ENCODE data around the gene MYH15.
"Not testable (repeated sequence)": the region's sequence is repeated elsewhere in the genome, so short reads cannot be mapped to it uniquely, and the experiment has no call there.

The MYH15 gene

DNA sequence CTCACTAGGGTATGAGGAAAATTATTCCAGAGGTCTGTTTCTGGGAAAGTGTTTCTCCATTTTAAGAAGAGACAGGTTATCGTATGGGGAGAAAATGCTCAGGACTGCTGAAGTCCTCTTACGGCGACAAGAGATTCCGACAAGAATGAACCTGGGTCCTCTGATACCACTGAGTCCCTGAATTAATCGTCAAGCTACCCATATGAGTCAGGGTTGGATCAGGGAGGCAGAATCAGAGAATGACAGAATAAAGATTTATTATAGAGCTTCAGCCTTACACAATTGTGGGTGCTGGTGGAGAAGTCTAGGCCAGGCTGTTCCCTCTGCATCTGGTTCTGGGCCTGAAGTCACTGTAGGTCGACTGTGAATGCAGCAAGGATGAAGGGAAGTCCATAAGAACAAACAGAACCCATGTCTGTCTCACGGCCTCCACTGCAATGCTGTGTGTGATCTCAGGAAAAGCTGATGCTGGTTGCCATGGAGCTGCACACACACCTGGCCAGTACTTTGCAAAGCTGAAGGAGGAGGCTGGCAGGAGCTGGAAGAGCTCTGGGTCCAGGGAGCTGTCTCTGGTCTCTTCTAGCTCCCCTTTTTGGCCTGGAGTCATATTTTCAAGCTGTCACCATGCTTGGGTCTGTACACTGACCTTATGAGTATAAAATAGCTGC, 130.1 kb downstream of the MYH15 start:
- no peak for DNase-seq

DNA sequence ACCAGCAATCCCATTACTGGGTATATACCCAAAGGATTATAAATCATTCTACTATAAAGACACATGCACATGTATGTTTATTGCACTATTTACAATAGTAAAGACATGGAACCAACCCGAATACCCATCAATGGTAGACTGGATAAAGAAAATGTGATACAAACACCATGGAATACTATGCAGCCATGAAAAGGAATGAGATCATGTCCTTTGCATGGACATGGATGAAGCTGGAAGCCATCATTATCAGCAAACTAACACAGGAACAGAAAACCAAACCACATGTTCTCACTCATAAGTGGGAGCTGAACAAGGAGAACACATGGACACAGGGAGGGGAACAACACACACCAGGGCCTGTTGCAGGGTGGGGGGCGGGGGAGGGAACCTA, 131.4 kb downstream of the MYH15 start:
- DNase-seq = not testable (repeated sequence)

GRCh38 chr3:108378153-108378951, 132.0 kb downstream of the MYH15 start:
- no peak for DNase-seq

DNA sequence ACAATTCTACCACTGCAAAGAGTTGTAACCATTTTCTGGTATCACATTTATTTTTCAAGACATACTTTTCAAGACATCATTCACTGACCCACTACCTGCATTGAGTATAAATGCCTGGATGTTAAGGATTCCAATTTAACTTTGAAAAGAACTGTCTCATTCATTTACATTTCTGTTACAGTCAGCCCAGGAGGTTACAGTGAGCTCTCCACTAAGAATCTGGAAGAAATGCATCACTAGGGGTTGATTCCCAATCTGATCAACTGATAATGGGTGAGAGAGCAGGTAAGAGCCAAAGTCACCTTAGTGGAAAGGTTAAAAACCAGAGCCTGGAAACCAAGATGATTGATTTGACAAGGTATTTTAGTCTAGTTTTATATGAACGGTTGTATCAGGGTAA, 133.0 kb downstream of the MYH15 start:
- DNase-seq = no peak

- DNase-seq = no peak
Observed at GRCh38 chr3:108376026-108376425, 134.4 kb downstream of the MYH15 start.

GRCh38 chr3:108359011-108359410, 151.4 kb downstream of the MYH15 start:
- no peak for DNase-seq

DNA sequence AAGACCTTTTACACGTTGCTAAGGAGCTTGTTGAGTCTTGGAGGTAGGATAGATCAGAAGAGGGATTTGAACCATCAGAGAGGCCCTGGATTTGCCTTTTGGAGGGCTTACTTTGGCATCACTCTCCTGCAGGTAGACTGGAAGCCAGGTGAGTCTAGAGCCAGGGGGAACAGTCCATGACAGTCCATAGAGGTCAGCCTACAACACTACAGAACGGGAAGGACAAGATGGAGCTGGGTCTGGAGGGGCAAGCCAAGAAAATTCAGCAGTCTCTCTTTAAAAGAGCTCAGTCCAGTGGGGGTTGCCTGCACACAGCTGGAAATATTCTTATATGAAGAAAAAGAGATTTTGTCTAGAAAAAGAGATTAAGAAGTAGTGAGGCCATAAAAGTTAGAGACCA, 153.4 kb downstream of the MYH15 start:
- no peak for DNase-seq

- DNase-seq = no peak
Observed at GRCh38 chr3:108354562-108354961, 155.8 kb downstream of the MYH15 start.

DNA sequence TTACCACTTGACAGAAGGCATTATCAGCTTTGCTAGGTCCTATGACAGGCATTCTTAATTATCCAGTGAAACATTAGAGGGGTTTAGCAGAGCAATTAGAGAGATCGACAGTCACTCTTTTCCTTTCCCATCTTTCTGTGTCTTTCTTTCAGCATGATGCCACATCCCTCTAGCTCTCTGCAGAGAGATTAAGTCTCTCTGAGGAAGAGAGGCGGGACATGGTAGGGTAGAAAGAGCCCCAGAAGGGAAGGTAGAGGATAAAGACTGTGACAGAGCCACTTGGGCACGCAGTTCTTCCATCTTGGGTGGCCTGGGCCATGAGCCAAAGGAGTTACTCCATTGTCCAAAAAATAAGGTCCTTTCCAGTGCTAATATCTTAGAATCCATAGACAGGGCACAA, 158.2 kb downstream of the MYH15 start:
- no peak for DNase-seq

DNA sequence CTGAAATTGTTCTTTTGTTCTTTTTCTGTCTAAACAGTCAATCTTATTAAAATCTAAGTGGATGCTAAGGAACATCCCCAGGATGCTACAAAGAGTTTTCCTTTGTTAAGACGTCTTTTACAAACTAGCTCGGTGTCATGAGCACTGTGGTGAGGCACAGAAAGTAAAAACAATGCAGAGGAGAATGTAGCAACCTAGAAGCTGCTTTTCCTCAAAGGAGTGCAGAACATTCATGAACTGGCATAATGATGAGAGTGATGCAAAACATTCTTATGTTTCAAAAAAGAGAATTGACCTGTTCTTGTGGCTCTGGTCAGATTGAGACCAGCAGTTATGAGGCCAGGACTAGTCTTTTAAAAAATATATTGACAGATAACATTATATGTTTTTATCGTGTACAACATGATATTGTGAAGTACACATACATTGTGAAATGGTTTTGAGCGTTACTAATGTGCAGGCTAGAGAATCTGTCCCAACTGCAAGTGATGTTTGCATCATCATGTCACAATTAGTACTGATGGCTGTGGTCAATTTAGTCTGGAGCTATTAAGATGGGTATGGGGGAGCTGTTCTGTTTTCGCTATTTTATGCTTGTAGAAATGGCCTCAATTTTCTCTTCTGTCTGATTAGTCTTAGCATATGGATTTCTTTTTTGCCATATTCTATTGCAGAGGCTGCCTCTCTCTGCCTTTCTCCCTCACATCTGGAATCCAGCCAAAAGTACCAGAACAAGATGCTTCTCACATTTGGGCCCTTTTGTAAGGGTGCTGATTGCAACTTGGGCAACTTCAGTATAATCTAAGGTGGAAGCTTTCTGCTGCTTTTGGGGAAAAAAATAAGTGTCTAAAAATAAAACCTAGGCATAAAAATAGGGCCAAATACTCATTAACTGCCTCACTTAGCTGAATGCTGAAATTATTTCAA, 163.8 kb downstream of the MYH15 start:
- DNase-seq = no peak

DNA sequence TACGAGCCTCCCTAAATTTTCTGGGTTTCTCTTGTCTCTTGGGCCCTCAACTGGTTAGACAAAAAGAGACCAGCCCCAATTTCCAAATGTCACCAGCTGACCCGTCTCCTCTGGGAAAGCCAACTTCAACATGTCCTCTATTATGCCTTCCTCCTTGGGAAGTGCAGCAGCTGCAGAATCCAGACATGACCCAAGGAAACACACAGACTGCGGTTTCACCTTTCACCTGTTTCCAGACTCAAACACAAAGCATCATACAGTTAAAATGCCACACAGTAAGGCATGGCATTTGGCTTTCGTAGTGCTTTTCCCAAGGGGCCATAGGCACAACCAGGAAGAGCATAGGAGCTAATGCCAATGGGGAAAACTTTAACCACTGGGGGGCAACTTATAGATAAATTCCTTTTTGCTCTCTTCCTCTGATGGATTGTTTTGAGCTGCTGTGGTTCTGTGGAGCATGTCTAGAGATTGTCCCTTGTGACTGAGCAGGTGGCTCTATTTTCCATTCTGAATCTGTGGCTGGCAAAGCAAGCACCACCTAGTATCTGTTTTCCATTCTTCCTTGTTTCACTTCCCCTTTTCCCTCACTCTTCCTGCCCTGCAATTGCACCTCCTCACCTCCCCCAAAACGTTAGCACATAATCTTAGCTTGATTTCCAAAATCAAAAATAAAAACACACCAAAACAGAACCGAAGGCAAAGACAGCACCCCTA, 164.7 kb downstream of the MYH15 start:
- DNase-seq = no peak

DNA sequence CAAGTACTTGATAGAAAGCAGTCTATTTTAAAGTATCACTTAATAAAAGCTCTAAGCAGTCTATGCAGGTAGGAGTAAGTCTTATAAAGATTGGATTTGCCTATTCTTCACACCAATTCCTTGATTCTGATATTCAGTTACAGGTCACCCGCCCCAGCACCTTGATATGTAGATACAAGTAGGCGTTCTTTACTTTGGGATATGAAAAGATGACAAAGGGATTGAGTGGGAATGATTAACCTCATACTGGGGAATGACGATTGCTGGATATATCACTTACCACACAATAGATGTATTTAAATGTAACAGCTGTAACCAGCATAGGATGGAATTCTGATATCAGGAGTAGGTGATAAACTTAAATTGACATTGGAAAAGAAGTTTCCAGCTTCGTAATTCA, 166.9 kb downstream of the MYH15 start:
- no peak for DNase-seq

DNA sequence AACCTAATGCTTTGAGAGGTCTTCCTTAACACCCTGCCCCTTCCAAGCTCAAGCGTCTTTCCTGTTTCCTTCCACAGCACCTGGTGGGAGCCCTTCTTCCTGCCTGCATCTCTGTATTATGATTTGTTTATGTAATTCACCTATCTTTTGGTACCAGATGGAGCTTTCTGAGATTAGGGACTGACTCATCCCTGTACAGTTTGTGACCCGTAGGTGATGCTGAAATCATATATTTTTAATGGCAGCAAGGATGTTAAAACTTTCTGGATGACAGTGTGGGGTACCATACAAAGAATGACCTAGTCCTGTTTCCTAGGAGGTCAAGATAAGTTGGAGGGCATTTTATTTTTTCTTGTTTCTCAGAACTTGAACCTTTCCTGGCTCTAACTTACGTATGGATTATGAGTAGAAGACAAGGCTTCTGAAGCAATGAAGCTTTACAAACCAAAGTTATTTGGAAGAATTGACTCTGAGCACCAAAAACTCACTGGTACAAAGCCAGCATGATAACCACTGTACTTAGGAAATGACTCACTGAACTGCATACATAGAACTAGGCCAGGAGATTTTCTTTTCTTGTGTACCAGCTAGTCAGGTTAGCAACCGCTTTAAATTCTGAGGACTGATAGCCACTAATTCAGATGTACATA, 167.4 kb downstream of the MYH15 start:
- DNase-seq = no peak

DNA sequence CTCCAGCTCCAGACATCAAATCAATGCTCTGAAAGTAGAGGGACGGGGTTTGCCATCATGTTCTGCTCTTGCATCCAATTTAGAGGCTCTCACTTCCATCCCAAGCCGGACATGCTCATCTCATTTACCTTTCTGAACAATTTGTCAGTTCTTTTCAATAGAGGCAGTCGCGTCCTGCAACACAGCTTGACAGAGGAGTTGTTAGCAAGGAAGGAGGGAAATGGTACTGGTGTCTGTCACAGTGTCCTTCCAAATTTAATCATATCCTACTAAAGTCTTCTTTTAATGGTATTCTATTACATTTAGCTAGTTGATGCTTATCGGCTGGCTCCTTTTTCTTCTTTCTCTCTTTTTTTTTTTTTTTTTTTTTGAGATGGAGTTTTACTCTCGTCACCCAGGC, 168.5 kb downstream of the MYH15 start:
- no peak for DNase-seq

DNA sequence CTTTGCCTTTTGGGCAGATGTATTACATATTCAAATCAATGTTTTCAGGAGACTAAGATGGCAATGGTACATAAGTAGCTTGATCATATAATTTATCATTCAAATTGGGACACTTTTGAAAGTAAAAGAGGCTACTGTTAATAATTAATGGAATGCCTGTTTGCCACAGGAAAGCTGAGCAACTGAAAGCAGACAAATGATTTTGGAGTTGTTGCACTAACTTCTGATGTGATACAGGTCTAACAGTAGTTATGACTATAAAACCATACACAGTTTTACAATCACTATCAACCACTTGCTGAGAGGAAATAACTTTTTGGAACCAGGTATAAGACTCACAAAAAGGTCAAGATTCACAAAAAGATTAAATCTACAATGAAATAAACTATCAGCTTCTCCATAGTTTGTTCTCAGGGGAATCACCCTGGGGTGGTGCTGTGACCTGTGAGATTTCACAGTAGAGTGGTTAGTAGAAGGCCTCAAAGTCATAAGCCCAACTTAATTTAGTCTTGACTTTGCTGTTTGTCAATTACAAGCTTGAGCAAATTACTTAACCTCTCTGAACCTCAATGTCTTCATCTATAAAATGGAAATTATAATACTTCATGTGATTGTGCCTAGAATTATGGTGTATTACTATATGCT, 171.4 kb downstream of the MYH15 start:
- DNase-seq = no peak

DNA sequence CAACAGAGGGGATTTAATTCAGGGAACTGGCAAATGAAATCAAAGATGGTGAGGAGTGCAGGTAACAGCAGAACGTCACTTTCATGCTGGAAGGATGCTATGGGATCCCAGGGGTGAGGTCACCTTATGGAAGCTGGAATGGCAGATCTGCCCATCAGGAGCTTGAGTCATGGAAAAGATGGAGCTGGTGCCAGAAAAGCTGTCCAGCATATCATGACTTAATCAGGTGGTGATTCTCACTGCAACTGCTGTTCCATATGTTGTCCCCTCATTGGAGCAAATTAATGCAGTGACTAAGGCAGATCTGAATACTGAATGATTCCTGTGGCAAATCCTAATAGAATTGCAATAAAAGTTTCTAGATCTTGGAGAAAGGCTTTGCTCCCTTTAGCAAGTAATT, 175.7 kb downstream of the MYH15 start:
- no peak for DNase-seq

- no peak for DNase-seq
Observed at GRCh38 chr3:108333961-108334360, 176.4 kb downstream of the MYH15 start.

- no peak for DNase-seq
Observed at GRCh38 chr3:108331792-108332191, 178.6 kb downstream of the MYH15 start.
